HFFc6 (cell line): ENCODE measurements around the gene C8A. TPM values are rescaled to one million over a fixed set of nuclear protein-coding genes. Genes with fewer than 3 reads are reported as not detected.

ENCODE experiments used
- DNase-seq: peaks from one replicate; pipeline ENCODE4 v3.0.0-alpha.2; 2018
- H3K27ac Mint-ChIP-seq: 2 replicates; pipeline ENCODE4 v1.8.0; 2020; ENCODE audit warnings: mild to moderate bottlenecking, mixed read lengths
- H3K27me3 Mint-ChIP-seq: 2 replicates; pipeline ENCODE4 v1.8.0; 2021; ENCODE audit warnings: mild to moderate bottlenecking, moderate library complexity, mixed read lengths; ENCODE audit not compliant: insufficient read depth
- H3K36me3 Mint-ChIP-seq: 2 replicates; pipeline ENCODE4 v1.8.0; 2021; ENCODE audit warnings: low read depth, mixed read lengths
- H3K4me1 Mint-ChIP-seq: 2 replicates; pipeline ENCODE4 v1.8.0; 2020; ENCODE audit warnings: low read depth, mixed read lengths
- H3K4me3 Mint-ChIP-seq: 2 replicates; pipeline ENCODE4 v1.8.0; 2020; ENCODE audit warnings: mild to moderate bottlenecking, moderate library complexity, mixed read lengths
- H3K9me3 Mint-ChIP-seq: 2 replicates; pipeline ENCODE4 v1.8.0; 2020; ENCODE audit warnings: mild to moderate bottlenecking, mixed read lengths
- CTCF ChIP-seq: fragments of 200-600 bp; sonication (generic); IDR thresholded peaks from 2 replicates; pipeline ENCODE4 v1.5.0; 2021; ENCODE audit warnings: antibody characterized with exemption, mild to moderate bottlenecking
- total RNA-seq, 6 experiments: library from RNA; stranded (reverse); fragmentation: NEBNext Ultra II Directional; extraction: Animal tissue kit (Norgen Biotek cat#: 25700); gene quantifications; 2 replicates in 1 of 6; 3 replicates in 5 of 6; pipeline ENCODE4 v1.2.3, GENCODE V29; 2021

C8A gene
- total RNA-seq, 6 experiments from 2014 or later: not detected

GRCh38 chr1:56922507-56922906 is 67.9 kb downstream of the C8A start:
- Mint-ChIP-seq H3K27ac (no peak overlapping the region), H3K4me1 (peaks cover 22% of the 10 kb centered on the region), H3K9me3 (no peaks in the 10 kb centered on the region), H3K36me3 (no peaks in the 10 kb centered on the region), H3K27me3 (no peaks in the 10 kb centered on the region), H3K4me3 (no peak overlapping the region)
- no peak for DNase-seq
- TF ChIP-seq CTCF: no peak

- Mint-ChIP-seq H3K9me3 (no peaks in the 10 kb centered on the region), H3K4me3 (no peak overlapping the region), H3K27me3 (no peaks in the 10 kb centered on the region), H3K27ac (no peak overlapping the region), H3K36me3 (no peaks in the 10 kb centered on the region), H3K4me1 (peaks cover 22% of the 10 kb centered on the region)
- TF ChIP-seq CTCF: no peak
- DNase-seq: no peak
These were observed 68.6 kb downstream of the C8A start for GRCh38 chr1:56923201-56923600.

GRCh38 chr1:56924116-56924515 is 69.5 kb downstream of the C8A start:
- H3K36me3 Mint-ChIP-seq: no peaks in the 10 kb centered on the region
- peaks cover 5% of the 10 kb centered on the region; the same call in 1 of the 2 replicates for H3K9me3 Mint-ChIP-seq
- H3K4me1 Mint-ChIP-seq: peaks cover 22% of the 10 kb centered on the region
- H3K27me3 Mint-ChIP-seq: peaks cover 2% of the 10 kb centered on the region; the same call in 1 of the 2 replicates
- no peak for DNase-seq
- H3K4me3 Mint-ChIP-seq: no peak overlapping the region
- no peak for TF ChIP-seq CTCF
- no peak overlapping the region for H3K27ac Mint-ChIP-seq

GRCh38 chr1:56925193-56925592 is 70.6 kb downstream of the C8A start:
- no peak overlapping the region for H3K27ac Mint-ChIP-seq
- DNase-seq: no peak
- no peak overlapping the region for H3K4me3 Mint-ChIP-seq
- TF ChIP-seq CTCF: no peak
- H3K4me1 Mint-ChIP-seq: peaks cover 22% of the 10 kb centered on the region
- H3K9me3 Mint-ChIP-seq: peaks cover 5% of the 10 kb centered on the region; the same call in 1 of the 2 replicates
- peaks cover 2% of the 10 kb centered on the region; the same call in 1 of the 2 replicates for H3K27me3 Mint-ChIP-seq
- H3K36me3 Mint-ChIP-seq: no peaks in the 10 kb centered on the region

GRCh38 chr1:56927171-56927570 is 72.6 kb downstream of the C8A start:
- peaks cover 5% of the 10 kb centered on the region; the same call in 1 of the 2 replicates for H3K9me3 Mint-ChIP-seq

More at GRCh38 chr1:56927171-56927570, 72.6 kb downstream of the C8A start:
- Mint-ChIP-seq H3K27me3 (peaks cover 2% of the 10 kb centered on the region; the same call in 1 of the 2 replicates), H3K36me3 (no peaks in the 10 kb centered on the region), H3K4me1 (peaks cover 3% of the 10 kb centered on the region; the same call in 1 of the 2 replicates), H3K27ac (no peak overlapping the region), H3K4me3 (no peak overlapping the region)
- DNase-seq: no peak
- no peak for TF ChIP-seq CTCF
